ENCODE data around the gene PPP1R15B. TPM values are rescaled to one million over a fixed set of nuclear protein-coding genes. Genes with fewer than 3 reads are reported as not detected.

The PPP1R15B gene
- total RNA-seq, result 10 to 100 TPM; 61.4 to 72.2 TPM
- long read RNA-seq, full-length matches to known transcripts, result 50 of 63 reads
- long read RNA-seq, partial matches to known transcripts, result 0 of 63 reads
- long read RNA-seq, other reads (novel, unspliced or antisense), result 13 of 63 reads

DNA sequence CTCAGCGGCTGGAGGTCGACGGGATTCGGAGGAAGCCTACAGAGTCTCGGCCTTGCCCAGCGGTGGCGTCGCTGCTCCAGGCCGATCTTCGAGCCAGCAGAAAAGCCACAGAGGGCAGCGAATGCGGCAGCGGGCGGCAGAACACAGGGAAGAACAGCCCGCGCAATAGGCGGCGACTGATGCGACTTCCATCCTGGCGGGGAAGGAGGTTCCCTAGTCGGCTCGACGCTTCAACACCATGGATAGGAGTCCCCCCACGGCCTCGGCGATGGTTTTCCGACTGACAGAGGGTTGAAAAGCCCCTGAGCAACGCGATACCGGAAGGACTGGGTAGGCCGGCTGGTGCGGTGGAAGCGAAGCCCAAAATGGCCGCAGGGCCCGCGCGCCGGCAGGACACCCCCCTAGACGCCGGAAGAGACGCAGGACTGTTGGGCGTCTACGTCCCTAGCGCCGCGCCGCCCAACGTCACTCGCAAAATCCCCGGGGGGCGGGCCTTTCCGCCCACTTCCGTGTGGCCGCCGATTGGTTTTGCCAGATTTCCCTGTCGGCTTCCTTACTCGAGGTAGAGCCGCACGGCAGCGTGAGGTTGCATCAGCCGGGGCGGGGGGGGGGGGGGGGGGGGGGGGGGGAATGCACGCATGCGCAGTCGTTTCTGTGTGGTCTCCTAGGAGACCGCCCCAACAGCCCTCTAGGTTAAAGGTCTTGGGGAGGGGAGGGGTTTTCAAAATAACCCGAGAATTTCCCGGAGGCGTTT lies at the start of gene PPP1R15B:
Gene PPP1R15B (minus strand): TSS at position 367 of the 754 bp plus-strand sequence. CDS start 406 bp downstream, outside the sequence.
- intact Hi-C loops (cut with DNase I, micrococcal nuclease), result no loop called here

DNA sequence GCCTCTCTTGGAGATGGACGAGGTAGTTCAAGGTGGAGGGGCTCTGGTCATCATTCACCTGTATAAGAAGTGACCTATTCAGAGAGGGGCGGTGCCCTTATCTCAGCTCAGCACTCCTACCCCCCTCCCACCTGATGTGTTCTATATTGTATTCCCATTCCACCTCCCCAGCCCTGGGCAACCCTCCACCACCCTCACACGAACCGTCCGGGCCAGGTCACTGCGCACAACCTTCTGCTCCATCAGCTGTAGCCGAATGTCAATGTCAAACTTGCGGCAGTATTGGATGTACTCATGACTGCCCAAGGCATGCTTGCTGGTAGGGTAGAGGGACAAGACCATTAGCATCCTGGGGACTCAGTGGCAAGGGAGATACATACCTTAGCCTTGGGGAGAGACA lies 48.7 kb upstream of the PPP1R15B start:
- ATAC-seq (no peak), DNase-seq (no peak)
- intact Hi-C loops (cut with DNase I, micrococcal nuclease), result no loop called here

More for the DNA sequence above, at the start of gene PPP1R15B:
- ATAC-seq (peak; percentile 81), DNase-seq (peak; percentile 97 to 98)

GRCh38 chr1:204459706-204460105 lies 48.1 kb upstream of the PPP1R15B start:
- no peak for ATAC-seq
- DNase-seq, result no peak
- intact Hi-C loops (cut with DNase I, micrococcal nuclease), result no loop called here

DNA sequence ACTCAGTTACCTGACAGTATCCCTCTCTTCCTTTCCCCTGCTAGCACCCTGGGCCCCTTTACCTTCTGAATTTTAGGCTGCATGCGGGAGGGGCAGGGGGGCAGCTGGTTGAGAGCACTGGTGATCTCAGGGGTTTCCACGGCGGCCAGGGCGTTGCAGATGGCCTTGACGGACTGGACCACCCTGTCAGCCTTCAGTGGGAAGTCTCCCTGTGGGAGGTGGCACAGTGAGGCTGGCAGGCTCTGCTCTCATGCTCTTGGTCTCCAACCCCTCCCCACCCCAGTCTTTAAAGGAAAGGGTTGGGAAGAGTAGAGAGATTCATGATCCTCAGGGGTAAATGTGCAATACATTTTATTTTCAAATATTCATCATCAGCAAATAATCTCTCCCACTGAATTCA lies 46.0 kb upstream of the PPP1R15B start:
- ATAC-seq (no peak), DNase-seq (no peak)
- intact Hi-C loops (cut with DNase I, micrococcal nuclease), result no loop called here

GRCh38 chr1:204456826-204457442 lies 45.3 kb upstream of the PPP1R15B start:
- DNase-seq, result no peak
- intact Hi-C loops (cut with DNase I, micrococcal nuclease), result no loop called here
- ATAC-seq, result no peak

- intact Hi-C loops (cut with DNase I, micrococcal nuclease), result no loop called here
- ATAC-seq (no peak), DNase-seq (no peak)
These were observed 44.2 kb upstream of the PPP1R15B start for GRCh38 chr1:204455831-204456145.

- no peak for DNase-seq
- intact Hi-C loops (cut with DNase I, micrococcal nuclease), result no loop called here
- ATAC-seq, result no peak
These were observed 43.6 kb upstream of the PPP1R15B start for GRCh38 chr1:204455063-204455830.

GRCh38 chr1:204454476-204454875 lies 42.9 kb upstream of the PPP1R15B start:
- ATAC-seq (no peak), DNase-seq (no peak)
- intact Hi-C loops (cut with DNase I, micrococcal nuclease), result no loop called here

DNA sequence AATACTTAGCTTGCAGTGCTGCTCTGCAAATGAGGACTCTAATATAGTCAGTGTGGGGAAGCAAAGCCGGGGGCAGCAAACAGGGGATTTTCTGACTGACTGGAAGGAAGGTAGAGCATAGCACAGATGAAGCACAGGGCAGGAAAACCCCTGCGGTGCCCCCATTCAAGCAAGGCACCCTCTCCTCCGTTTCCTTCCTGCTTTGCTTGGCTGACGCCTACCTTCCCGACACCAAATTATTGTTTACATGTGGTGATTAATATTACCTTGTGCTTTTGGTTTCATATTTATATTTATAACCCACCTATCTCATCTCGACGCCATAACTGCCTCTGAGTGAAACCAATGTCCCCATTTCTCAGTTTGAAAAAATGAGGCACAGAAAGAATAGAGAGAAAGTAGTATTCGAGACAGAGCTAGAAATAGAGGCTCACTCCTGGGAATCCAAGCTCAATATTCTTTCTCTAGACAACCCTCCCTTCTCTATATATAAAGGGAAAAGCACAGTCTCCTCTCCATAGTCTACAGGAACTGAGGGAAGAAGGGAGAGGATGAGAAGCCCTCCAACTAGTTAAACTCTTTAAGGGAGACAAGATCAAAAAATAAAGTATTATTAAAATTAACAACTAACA lies 41.6 kb upstream of the PPP1R15B start:
- peak in 1 of 2 donors; percentile 31 for DNase-seq
- intact Hi-C loops (cut with DNase I, micrococcal nuclease), result no loop called here
- ATAC-seq, result no peak

DNA sequence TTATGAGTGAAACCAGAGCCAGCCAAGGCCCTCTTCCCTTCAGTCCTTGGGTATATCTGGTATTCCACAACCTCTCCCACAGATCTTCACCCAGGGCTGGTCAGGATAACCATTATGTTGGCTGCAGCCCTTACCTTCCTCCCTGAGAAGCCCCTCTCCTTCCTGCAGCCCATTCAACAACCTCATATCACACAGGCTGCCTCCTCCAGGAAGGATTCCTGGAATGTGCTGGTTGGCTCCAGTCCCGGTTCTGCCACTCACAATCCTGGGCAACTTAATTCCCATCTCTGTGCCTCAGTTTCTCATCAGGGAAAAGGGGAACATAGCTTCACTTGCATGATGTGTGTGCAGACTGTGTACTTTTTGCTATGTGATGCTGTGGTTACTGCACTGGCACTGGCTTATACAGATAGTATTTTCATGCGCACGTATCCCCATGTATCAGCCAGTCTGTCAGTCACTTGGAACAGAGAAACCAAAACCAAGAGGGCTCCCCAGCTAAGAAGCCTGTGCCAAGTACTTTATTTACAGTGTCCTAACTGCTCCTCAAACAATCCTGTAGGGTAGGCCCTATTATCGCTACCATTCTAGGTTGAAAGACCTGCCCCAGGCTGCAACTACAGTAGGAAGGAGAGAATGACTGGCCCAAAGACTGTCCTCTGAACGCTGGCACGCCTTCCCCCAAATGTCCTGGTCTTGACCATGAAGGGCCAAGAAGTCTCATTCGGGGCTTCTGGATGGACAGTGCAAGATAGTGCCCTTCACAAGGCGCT lies 39.9 kb upstream of the PPP1R15B start:
- intact Hi-C loops (cut with DNase I, micrococcal nuclease), result no loop called here

DNA sequence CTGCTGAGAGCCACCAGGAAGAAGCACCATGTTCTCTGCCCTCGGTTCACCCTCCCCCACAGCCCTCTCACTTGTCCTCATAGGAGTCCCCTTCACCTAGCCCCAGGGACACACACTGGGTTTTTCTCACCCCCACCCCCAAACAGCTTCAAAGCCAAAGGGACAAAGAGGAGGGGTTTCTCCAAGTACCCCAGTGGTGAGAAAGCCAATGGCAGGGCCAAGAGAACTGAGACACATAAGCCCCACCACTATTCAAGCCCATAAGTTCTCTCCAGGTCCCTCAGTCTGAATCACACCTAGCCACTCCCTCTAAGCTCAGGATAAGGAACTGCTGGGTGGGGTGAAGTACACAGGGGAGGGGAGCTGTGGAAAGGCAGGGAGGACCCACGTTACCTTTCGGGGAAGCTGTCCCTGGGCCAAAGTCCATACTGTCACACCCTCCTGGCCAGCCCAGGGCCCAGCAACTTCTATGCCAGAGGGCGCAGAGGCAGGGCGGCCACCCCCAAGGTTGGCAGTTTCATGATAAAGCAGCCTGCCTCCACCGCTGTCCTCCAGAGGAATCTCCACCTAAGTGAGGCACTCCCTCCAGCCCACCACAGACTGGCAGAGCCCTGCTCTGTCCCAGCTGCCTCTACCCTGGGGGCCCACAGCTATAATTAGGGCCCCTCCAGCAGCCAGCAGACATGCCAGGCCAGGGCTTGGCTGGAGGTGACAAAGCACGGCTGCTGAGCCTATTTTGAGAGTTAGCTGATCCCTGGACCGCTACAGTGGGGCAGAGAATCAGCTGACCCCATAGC lies 39.0 kb upstream of the PPP1R15B start:
- ATAC-seq (peak; percentile 78), DNase-seq (peak; percentile 88 to 95)
- intact Hi-C loops (cut with DNase I, micrococcal nuclease), result no loop called here

More for the DNA sequence above, 39.9 kb upstream of the PPP1R15B start:
- DNase-seq (peak in 1 of 2 donors; percentile 35), ATAC-seq (peak; percentile 30)

GRCh38 chr1:204449678-204450280 lies 38.2 kb upstream of the PPP1R15B start:
- intact Hi-C loops (cut with DNase I, micrococcal nuclease), result loop anchor here (5.0 kb wide), 2 partner anchors 48 to 53 kb away; no protein-coding TSS in a partner anchor
- DNase-seq, result peak in 1 of 2 donors; percentile 55

GRCh38 chr1:204448991-204449677 lies 37.5 kb upstream of the PPP1R15B start:
- intact Hi-C loops (cut with DNase I, micrococcal nuclease), result loop anchor here (5.0 kb wide), 2 partner anchors 48 to 53 kb away; no protein-coding TSS in a partner anchor
- ATAC-seq (peak; percentile 17), DNase-seq (no peak)

More at GRCh38 chr1:204449678-204450280, 38.2 kb upstream of the PPP1R15B start:
- no peak for ATAC-seq

GRCh38 chr1:204448344-204448964 lies 36.8 kb upstream of the PPP1R15B start:
- DNase-seq (peak; percentile 56 to 86), ATAC-seq (peak; percentile 48)
- intact Hi-C loops (cut with DNase I, micrococcal nuclease), result loop anchor here (5.0 kb wide), 2 partner anchors 49 to 54 kb away; no protein-coding TSS in a partner anchor

GRCh38 chr1:204447736-204448135 lies 36.1 kb upstream of the PPP1R15B start:
- ATAC-seq, result no peak
- DNase-seq, result no peak
- intact Hi-C loops (cut with DNase I, micrococcal nuclease), result loop anchor here (5.0 kb wide), 2 partner anchors 50 to 55 kb away; no protein-coding TSS in a partner anchor

DNA sequence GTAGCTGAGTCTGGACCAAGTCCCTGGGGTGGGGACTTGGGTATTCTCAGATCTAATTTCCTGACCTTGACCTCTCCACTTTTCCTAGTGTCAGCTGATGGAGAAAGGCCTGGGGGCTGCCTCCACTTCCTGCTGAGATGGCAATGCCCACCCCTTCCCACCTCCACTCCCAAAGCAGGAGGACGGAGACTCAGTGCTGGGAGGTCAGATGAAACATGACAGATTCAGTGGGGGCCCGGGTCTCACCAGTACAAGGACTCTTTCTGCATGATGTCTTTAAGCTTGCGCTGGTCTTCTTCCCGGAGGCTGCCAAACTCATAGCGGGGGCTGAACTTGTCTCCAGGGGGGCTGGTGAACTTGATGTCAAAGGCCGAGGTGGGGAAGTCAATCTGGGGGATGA lies 35.6 kb upstream of the PPP1R15B start:
- ATAC-seq, result no peak
- no peak for DNase-seq
- intact Hi-C loops (cut with DNase I, micrococcal nuclease), result loop anchor here (5.0 kb wide), 2 partner anchors 50 to 55 kb away; no protein-coding TSS in a partner anchor

Data from left colon (tissue), 2 donors.